Suprapubic skin (tissue), 4 donors: ENCODE data around the gene FKBP4.

ENCODE experiments used
- EP300 ChIP-seq: sonication (generic); formaldehyde crosslinking; IDR thresholded peaks from one replicate; pipeline ENCODE4 v1.6.1; 2017; ENCODE audit warnings: antibody characterized with exemption
- POLR2A ChIP-seq, 2 donors: fragments of 450-650 bp; IDR thresholded peaks; one replicate each; pipeline ENCODE4 v1.6.1; 2017; ENCODE audit warnings: antibody characterized with exemption in 2 of 2, mild to moderate bottlenecking in 2 of 2, moderate library complexity in 2 of 2
- POLR2AphosphoS5 ChIP-seq, 3 donors: sonication (generic); formaldehyde crosslinking; IDR thresholded peaks; one replicate each; pipeline ENCODE4 v1.6.1; 2017; ENCODE audit warnings: antibody characterized with exemption in 3 of 3
- TF ChIP-seq, protein P1 (sequence below), 2 donors: fragments of 200-600 bp in 1 of 2; fragments of 450-650 bp in 1 of 2; sonication (generic) in 1 of 2; IDR thresholded peaks; one replicate each; pipeline ENCODE4 v1.5.1; 2016 to 2019; ENCODE audit warnings: antibody characterized with exemption in 2 of 2, mild to moderate bottlenecking in 1 of 2, moderate library complexity in 1 of 2

- TF ChIP-seq POLR2A (IDR thresholded peaks at IDR 0.05), result no peak
- TF ChIP-seq, protein P1, sequence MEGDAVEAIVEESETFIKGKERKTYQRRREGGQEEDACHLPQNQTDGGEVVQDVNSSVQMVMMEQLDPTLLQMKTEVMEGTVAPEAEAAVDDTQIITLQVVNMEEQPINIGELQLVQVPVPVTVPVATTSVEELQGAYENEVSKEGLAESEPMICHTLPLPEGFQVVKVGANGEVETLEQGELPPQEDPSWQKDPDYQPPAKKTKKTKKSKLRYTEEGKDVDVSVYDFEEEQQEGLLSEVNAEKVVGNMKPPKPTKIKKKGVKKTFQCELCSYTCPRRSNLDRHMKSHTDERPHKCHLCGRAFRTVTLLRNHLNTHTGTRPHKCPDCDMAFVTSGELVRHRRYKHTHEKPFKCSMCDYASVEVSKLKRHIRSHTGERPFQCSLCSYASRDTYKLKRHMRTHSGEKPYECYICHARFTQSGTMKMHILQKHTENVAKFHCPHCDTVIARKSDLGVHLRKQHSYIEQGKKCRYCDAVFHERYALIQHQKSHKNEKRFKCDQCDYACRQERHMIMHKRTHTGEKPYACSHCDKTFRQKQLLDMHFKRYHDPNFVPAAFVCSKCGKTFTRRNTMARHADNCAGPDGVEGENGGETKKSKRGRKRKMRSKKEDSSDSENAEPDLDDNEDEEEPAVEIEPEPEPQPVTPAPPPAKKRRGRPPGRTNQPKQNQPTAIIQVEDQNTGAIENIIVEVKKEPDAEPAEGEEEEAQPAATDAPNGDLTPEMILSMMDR (IDR thresholded peaks at IDR 0.05), result no peak
- no peak for TF ChIP-seq EP300
- TF ChIP-seq POLR2AphosphoS5 (IDR thresholded peaks at IDR 0.05), result no peak
These were observed 34.5 kb downstream of the FKBP4 start for GRCh38 chr12:2829275-2829674.
